Sigmoid colon (tissue), 7 donors: ENCODE results near the gene PCDHB2. TPM values are rescaled to one million over a fixed set of nuclear protein-coding genes. Genes with fewer than 3 reads are reported as not detected.
A peak's percentile ranks its signal among the peaks of the same experiment; 100 is the strongest.
"Not testable (repeated sequence)": the region's sequence is repeated elsewhere in the genome, so short reads cannot be mapped to it uniquely, and the experiment has no call there.

Experiments
- DNase-seq: peaks from one replicate; pipeline ENCODE4 v3.0.0-alpha.2; 2019
- H3K27ac ChIP-seq, 4 donors: fragments of 200-600 bp; sonication (generic); one replicate each; pipeline ENCODE4 v1.5.1; 2016 to 2019; ENCODE audit warnings: mild to moderate bottlenecking in 1 of 4
- H3K27me3 ChIP-seq, 3 donors: fragments of 200-600 bp; sonication (generic); one replicate each; pipeline ENCODE4 v1.5.1; 2019; ENCODE audit warnings: mild to moderate bottlenecking in 1 of 3
- H3K36me3 ChIP-seq, 4 donors: fragments of 200-600 bp; sonication (generic); one replicate each; pipeline ENCODE4 v1.5.1; 2016 to 2019
- H3K4me1 ChIP-seq, 4 donors: fragments of 200-600 bp; sonication (generic); one replicate each; pipeline ENCODE4 v1.5.1; 2017 to 2019
- H3K4me3 ChIP-seq, 4 donors: fragments of 200-600 bp; sonication (generic); one replicate each; pipeline ENCODE4 v1.5.1; 2017 to 2019; ENCODE audit warnings: mild to moderate bottlenecking in 2 of 4, moderate library complexity in 1 of 4
- H3K9me3 ChIP-seq, 4 donors: fragments of 200-600 bp in 3 of 4; sonication (generic) in 3 of 4; one replicate each; pipeline versions ENCODE4 v1.5.1 to v1.6.1; 2013 to 2019
- CTCF ChIP-seq, 4 experiments: fragments of 450-650 bp in 3 of 4; fragments of 200-600 bp in 1 of 4; IDR thresholded peaks; one replicate each; pipeline ENCODE4 v1.5.1; 2016 to 2019; ENCODE audit warnings: antibody characterized with exemption in 4 of 4, mild to moderate bottlenecking in 3 of 4, moderate library complexity in 2 of 4
- EP300 ChIP-seq, 4 donors: sonication (generic); formaldehyde crosslinking; IDR thresholded peaks; one replicate each; pipeline ENCODE4 v1.6.1; 2017; ENCODE audit warnings: antibody characterized with exemption in 4 of 4
- POLR2A ChIP-seq, 2 donors: fragments of 450-650 bp; IDR thresholded peaks; one replicate each; pipeline ENCODE4 v1.6.1; 2016; ENCODE audit warnings: antibody characterized with exemption in 2 of 2, mild to moderate bottlenecking in 2 of 2, moderate library complexity in 2 of 2
- POLR2AphosphoS5 ChIP-seq, 4 donors: sonication (generic); formaldehyde crosslinking; IDR thresholded peaks; one replicate each; pipeline ENCODE4 v1.6.1; 2017; ENCODE audit warnings: antibody characterized with exemption in 4 of 4
- WGBS, 2 donors: extraction: QIAGEN DNeasy Blood & Tissue Kit; methylation state at CpG; one replicate each; pipeline ENCODE4 v1.1.7; 2013; 5-methylcytosine and 5-hydroxymethylcytosine counted together
- intact Hi-C: fragments of 100-400 bp; cut with DNase I; formaldehyde crosslinking; loops from one replicate; pipeline ENCODE4 v1.15.1; 2023
- polyA plus RNA-seq, 3 donors: library from polyadenylated mRNA; stranded (reverse); fragments of 200-250 nt; gene quantifications; one replicate each; pipeline ENCODE4 v1.2.3, GENCODE V29; 2013
- total RNA-seq, 4 donors: library from RNA; depleted of rRNA; stranded (reverse); fragments of >200 nt; gene quantifications; one replicate each; pipeline ENCODE4 v1.1.0, GENCODE V29; 2016
- donor health status: healthy with polysubstance abuse.
- donor health status: Bipolar disorder and iron deficiency.
- donor health status: healthy.

The PCDHB2 gene
- total and polyA plus RNA-seq, 7 donors, result under 0.01 to 5.7 (median 2.2) TPM

DNA sequence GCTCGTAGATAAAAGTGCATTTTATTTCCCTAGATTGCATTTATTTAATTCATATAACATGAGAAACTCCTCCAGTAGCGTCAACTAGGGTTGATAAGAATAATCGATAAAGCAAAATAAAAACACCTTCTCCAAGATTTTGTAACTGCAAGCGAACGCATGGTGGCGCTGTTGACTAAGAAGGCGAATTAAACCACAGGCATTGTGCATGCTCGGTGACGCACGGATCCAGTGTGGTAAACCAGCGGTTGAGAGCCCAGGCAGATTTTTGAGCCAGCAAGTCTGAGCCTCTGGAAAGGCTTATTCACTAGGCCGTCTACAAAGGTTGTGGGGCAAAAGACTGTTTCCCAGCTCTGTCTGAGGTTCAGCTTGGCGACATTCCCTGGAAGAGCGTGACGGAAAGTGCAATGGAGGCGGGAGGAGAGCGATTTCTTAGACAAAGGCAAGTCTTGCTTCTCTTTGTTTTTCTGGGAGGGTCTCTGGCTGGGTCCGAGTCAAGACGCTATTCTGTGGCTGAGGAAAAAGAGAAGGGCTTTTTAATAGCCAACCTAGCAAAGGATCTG, 5.9 kb downstream of the PCDHB2 start, which contains the start of gene PCDHB3:
TSS of gene PCDHB3 (plus strand) at position 231 of the 563 bp plus-strand sequence. CDS start at position 408, 177 bp downstream.
- intact Hi-C loops, result no loop called here
- H3K4me3 ChIP-seq, result peak within 1 kb of the TSS in 3 of 4 donors; percentile 4 to 34 (median 24)
- H3K9me3 ChIP-seq, result peaks cover 6 to 30% (median 20%) of the 10 kb centered on the region in 4 donors
- peak within 1 kb of the TSS in 2 of 4 donors; percentile 22 to 59 for H3K27ac ChIP-seq
- TF ChIP-seq EP300 (IDR thresholded peaks at IDR 0.05) (no peak), POLR2AphosphoS5 (IDR thresholded peaks at IDR 0.05) (no peak), CTCF (IDR thresholded peaks at IDR 0.05) (no peak)
- peaks cover 0 to 36% (median 0%) of the 10 kb centered on the region in 3 donors for H3K27me3 ChIP-seq
- DNase-seq, result no peak
- 23 to 48% methylated on average over 19 of the region's 19 CpGs for WGBS, 2 donors
- H3K36me3 ChIP-seq, result no peaks in the 10 kb centered on the region
- H3K4me1 ChIP-seq, result no peaks in the 10 kb centered on the region

DNA sequence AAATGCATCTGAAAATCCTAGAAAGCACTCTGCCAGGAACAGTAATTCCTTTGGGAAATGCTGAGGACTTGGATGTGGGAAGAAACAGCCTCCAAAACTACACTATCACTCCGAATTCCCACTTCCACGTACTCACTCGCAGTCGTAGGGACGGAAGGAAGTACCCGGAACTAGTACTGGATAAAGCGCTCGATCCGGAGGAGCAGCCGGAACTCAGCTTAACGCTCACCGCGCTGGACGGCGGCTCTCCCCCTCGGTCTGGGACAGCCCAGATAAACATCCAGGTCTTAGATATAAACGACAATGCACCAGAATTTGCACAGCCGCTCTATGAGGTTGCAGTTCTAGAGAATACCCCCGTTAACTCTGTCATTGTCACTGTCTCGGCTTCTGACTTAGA, 6.6 kb downstream of the PCDHB2 start:
- intact Hi-C loops, result no loop called here
- H3K27ac ChIP-seq, result no peak overlapping the region
- H3K27me3 ChIP-seq, result peaks cover 0 to 30% (median 0%) of the 10 kb centered on the region in 3 donors
- H3K4me3 ChIP-seq, result peak overlapping the region in 2 of 4 donors; percentile 24 to 34
- no peak for DNase-seq
- 46 to 67% methylated on average over 20 of the region's 20 CpGs for WGBS, 2 donors
- TF ChIP-seq EP300 (IDR thresholded peaks at IDR 0.05) (no peak), POLR2AphosphoS5 (IDR thresholded peaks at IDR 0.05) (no peak), CTCF (IDR thresholded peaks at IDR 0.05) (no peak), POLR2A (IDR thresholded peaks at IDR 0.05) (no peak)
- H3K36me3 ChIP-seq, result no peaks in the 10 kb centered on the region
- H3K4me1 ChIP-seq, result no peaks in the 10 kb centered on the region
- H3K9me3 ChIP-seq, result peaks cover 0 to 25% (median 17%) of the 10 kb centered on the region in 4 donors

GRCh38 chr5:141102070-141102469, 7.7 kb downstream of the PCDHB2 start:
- DNase-seq, H3K36me3 ChIP-seq, H3K4me3 ChIP-seq, H3K27ac ChIP-seq, H3K4me1 ChIP-seq, intact Hi-C loops: not testable (repeated sequence)
- Histone ChIP-seq H3K9me3 (peaks cover 0 to 23% (median 16%) of the 10 kb centered on the region in 4 donors), H3K27me3 (peaks cover 0 to 30% (median 0%) of the 10 kb centered on the region in 3 donors)
- WGBS, 2 donors, result 52 to 79% methylated on average over 39 of the region's 39 CpGs

GRCh38 chr5:141102471-141102870, 8.1 kb downstream of the PCDHB2 start:
- H3K4me1 ChIP-seq, intact Hi-C loops, H3K27ac ChIP-seq, DNase-seq, H3K36me3 ChIP-seq, H3K4me3 ChIP-seq: not testable (repeated sequence)
- Histone ChIP-seq H3K9me3 (peaks cover 0 to 23% (median 16%) of the 10 kb centered on the region in 4 donors), H3K27me3 (peaks cover 0 to 29% (median 0%) of the 10 kb centered on the region in 3 donors)
- 46 to 79% methylated on average over 33 to 36 of the region's 38 CpGs for WGBS, 2 donors

- intact Hi-C loops, result no loop called here
- no peak for DNase-seq
- H3K27ac ChIP-seq, result no peak overlapping the region
- H3K4me3 ChIP-seq, result no peak overlapping the region
- no peaks in the 10 kb centered on the region for H3K4me1 ChIP-seq
- H3K9me3 ChIP-seq, result peaks cover 0 to 22% (median 12%) of the 10 kb centered on the region in 4 donors
- TF ChIP-seq POLR2A (IDR thresholded peaks at IDR 0.05), result no peak
- no peak for TF ChIP-seq POLR2AphosphoS5 (IDR thresholded peaks at IDR 0.05)
- TF ChIP-seq EP300 (IDR thresholded peaks at IDR 0.05), result no peak
- no peak for TF ChIP-seq CTCF (IDR thresholded peaks at IDR 0.05)
- H3K27me3 ChIP-seq, result peaks cover 0 to 21% (median 0%) of the 10 kb centered on the region in 3 donors
- no peaks in the 10 kb centered on the region for H3K36me3 ChIP-seq
- WGBS, 2 donors, result 69 to 93% methylated on average over 2 of the region's 2 CpGs
Measured at GRCh38 chr5:141105350-141105749, 10.9 kb downstream of the PCDHB2 start.

- H3K9me3 ChIP-seq, result peaks cover 3 to 27% (median 10%) of the 10 kb centered on the region in 4 donors
Measured at GRCh38 chr5:141119250-141119649, 24.8 kb downstream of the PCDHB2 start.

More at GRCh38 chr5:141119250-141119649, 24.8 kb downstream of the PCDHB2 start:
- TF ChIP-seq CTCF (IDR thresholded peaks at IDR 0.05), result no peak
- no peak for TF ChIP-seq POLR2AphosphoS5 (IDR thresholded peaks at IDR 0.05)
- no peak for TF ChIP-seq EP300 (IDR thresholded peaks at IDR 0.05)
- no peak for TF ChIP-seq POLR2A (IDR thresholded peaks at IDR 0.05)
- no peak overlapping the region for H3K4me3 ChIP-seq
- no peak for DNase-seq
- peaks cover 0 to 5% (median 0%) of the 10 kb centered on the region in 3 donors for H3K27me3 ChIP-seq
- 44 to 48% methylated on average over 2 of the region's 2 CpGs for WGBS, 2 donors
- intact Hi-C loops, result no loop called here
- no peaks in the 10 kb centered on the region for H3K4me1 ChIP-seq
- no peak overlapping the region for H3K27ac ChIP-seq
- no peaks in the 10 kb centered on the region for H3K36me3 ChIP-seq
